GM18951 (cell line): ENCODE results near the gene CPN1.

ENCODE experiments used
- POLR2A ChIP-seq: IDR thresholded peaks from 4 replicates; pipeline ENCODE4 v1.6.1; 2011; ENCODE audit warnings: mild to moderate bottlenecking; ENCODE audit not compliant: insufficient read length, insufficient read depth; ENCODE audit errors: extremely low read depth
- in situ Hi-C: fragments of 300-500 bp; cut with MboI; formaldehyde crosslinking; loops from one replicate; pipeline ENCODE4 v1.12.0; 2022; ENCODE audit warnings: low sequenced_read_pairs, mixed read lengths, inconsistent platforms; ENCODE audit not compliant: unreplicated experiment

The CPN1 gene

DNA sequence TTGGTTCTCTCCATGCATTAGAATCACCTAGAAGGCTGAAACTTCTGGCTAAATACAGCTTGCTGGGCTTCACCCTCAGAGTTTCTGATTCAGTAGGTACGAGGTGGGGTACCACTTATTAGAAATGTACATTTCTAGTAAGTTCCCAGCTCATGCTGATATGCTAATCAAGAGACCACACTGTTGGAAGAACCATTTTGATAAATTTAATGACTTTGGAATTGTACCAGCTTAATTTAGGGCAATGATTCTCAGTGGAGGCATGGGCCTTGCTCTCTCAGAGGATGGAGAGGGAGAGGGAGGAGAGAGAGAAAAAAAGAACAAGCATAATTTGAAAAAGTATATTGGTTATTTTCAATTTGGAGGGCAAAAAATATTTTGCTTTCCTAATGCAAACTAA, 20.3 kb downstream of the CPN1 start:
- in situ Hi-C loops: no loop called here
- no peak for TF ChIP-seq POLR2A

DNA sequence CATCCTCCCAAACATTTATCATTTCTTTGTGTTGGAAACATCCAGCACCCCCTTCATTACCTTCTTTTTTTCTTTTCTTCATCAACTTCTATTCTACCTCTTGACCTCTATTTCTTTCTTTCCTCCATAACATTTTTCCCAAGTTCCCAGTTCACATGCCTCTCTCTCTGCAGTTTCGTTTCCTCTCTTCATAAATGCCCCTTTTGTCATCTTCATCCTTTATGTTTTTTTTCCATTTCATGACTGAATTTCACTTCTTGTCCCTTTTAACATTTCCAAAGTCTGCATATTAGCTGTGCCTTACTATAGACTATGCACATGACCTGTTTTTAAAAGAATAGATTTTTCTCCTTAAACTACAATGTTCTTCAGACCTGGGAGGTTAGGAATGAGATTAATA, 23.7 kb downstream of the CPN1 start:
- no peak for TF ChIP-seq POLR2A
- in situ Hi-C loops: no loop called here

DNA sequence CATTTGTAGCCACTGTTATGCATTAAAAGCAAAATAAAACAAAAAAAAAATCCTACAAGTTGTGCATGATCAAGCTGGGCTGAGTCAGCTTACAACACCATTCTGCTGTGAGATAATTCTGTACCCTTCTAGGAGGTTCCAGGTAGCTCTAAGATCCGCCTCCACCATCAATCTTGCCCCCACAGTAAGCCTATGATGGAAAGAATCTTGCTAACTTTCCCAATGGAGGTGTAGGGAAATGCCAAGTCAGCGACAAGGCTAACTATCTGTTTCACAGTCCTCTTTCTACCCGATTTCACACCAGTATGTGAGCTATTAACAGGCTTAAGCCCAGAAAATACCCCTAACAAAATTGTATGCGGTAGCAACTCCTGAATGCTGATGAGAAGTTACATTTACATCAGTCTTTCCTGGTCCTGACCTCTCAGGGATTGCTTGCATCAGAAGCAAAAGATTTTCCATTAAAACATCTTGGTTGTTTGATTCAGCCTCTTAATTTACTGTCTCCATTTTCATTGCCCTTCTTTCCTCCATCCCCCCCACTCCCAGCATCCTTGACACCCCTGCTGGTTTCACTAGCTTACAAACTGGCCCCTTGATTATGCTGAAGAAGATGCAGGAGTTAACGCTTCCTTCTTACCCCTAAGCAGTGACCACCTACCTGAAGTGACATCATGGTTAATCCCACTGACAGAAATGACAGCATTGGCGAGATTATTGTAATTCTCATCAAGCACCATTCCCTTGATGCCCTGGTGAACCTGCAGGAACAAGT, 27.8 kb downstream of the CPN1 start:
- in situ Hi-C loops: no loop called here
- TF ChIP-seq POLR2A: no peak

DNA sequence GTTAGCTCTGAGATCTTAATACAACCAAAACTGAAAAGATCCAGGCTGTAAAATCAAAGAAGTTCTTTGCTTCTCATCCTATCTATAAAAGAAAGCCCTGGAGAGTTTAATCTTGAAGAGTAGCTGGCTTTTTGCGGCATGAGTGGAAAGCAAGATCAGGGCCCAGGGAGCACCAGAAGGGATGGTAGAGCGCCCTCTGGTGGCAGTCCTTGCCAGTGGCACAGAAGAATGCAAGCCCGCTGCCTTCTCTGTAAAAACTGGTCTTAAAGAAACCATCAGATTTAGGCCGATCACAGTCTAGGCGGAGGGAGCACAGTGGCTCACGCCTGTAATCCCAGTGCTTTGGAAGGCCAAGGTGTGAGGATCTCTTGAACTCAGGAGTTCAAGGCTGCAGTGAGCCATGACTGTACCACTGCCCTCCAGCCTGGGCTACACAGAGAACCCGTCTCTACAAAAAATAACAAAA, 35.6 kb downstream of the CPN1 start:
- in situ Hi-C loops: loop anchor here (10.0 kb wide), 1 partner anchor 201 kb away; no protein-coding TSS in a partner anchor
- TF ChIP-seq POLR2A: no peak

DNA sequence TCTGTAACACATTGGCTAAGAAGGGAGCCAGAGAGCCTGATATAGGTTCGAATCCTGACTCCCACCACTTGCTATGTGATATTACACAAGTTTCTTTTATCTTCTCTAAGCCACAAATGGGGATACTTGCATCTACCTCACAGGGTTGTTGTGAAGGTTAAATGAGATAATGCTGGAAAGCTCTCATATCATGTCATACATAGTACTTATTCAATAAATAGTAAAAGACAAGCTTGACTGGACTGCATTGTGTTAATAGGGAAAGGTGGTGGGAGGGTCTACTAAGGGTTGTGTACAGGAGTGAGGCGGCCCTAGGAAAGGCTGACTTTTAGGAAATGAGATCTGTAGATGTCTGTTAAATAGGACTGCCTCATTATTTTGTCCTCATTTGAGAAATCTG, 36.1 kb downstream of the CPN1 start:
- in situ Hi-C loops: loop anchor here (10.0 kb wide), 1 partner anchor 201 kb away; no protein-coding TSS in a partner anchor
- TF ChIP-seq POLR2A: no peak

DNA sequence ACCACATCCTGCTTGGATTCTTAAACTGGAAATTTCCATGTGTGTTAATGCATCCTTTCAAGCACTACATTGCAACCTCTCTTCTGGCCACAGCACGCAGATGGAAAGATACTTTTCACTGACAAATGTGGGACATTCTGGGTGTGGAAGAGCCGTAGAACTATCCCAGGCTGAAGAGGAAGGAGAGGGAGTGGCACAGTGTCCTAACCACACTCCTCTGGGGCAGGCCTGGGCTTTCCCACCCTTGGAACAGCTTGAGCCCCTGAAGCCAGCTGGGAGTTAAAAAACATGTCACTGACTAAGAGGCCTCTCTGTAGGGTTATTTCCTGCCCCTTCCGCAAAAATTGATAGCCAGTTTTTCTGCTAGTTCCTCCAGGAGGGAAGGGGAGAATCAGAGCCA, 37.9 kb downstream of the CPN1 start:
- in situ Hi-C loops: loop anchor here (10.0 kb wide), 1 partner anchor 199 kb away; no protein-coding TSS in a partner anchor
- TF ChIP-seq POLR2A: no peak

DNA sequence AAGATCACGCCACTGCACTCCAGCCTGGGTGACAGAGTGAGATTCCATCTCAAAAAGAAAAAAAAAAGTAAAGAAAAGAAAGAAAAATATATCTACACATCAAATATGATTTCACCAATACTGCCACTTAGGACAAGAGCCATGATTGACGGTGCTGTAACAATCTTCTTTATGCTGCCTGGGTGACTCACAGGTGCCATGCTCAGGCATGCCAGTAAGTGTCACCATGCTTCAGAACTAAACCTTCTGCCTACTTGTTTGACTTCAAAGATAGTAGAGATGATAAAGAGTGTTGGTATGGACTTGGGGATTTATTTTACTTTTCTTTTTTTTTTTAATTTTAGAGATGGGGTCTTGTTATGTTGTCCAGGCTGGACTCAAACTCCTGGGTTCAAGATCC, 38.3 kb downstream of the CPN1 start:
- no peak for TF ChIP-seq POLR2A
- in situ Hi-C loops: loop anchor here (10.0 kb wide), 1 partner anchor 199 kb away; no protein-coding TSS in a partner anchor

DNA sequence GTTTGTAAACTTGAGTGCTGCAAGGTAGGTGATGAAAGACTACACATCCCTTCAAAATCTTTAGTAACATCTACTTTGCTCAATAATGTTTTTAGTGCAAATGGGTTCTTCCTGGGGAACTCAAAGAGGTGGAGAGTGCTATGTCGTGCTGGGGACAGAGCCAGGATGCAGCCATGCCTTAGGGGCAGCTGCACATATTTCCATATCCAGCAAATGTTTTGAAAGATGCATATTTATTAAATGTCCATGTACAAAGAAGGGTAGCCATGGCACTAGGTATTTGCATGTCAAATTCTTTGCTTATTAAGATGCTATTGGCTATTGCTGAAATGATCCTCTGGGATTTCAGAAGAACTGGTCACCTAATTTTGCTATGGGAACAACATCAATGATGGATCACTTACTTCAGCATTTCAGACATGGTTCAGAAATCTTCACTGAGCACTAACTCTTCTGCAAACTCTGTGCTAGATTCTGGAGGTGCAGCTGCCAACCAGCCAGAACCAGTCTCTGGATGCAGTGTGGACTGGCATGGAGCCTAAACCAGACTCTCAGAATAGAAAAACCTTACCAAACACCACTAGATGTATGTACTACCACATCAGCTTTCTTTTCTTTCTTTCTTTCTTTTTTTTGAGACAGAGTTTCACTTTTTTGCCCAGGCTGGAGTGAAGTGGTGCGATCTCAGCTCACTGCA, 40.2 kb downstream of the CPN1 start:
- in situ Hi-C loops: loop anchor here (10.0 kb wide), 1 partner anchor 197 kb away; no protein-coding TSS in a partner anchor
- TF ChIP-seq POLR2A: no peak

DNA sequence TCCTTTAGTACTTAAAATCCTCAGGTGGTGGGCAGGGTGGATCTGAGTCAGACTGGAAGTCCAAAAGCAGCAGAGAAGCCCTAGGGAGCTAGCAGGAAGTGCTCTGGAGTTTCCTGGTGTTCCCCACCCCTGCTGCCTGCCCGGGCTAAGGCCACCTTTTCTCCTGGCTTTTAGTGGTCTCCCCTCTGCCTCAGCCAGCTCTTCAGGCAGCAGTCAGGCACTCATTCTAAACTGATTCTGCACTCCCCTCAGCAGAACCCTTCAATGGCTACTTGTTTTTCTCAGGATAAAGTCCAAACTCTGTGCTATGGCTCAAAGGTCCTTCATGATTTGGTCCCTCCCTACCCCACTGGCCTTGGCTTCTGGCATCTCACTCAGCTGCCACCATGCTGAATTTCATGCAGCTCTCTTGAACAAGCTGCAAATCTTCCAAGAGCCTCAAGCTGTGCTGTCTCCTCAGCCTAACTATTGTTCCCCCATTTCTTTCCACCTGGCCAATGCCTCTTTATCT, 43.1 kb downstream of the CPN1 start:
- no peak for TF ChIP-seq POLR2A
- in situ Hi-C loops: no loop called here

DNA sequence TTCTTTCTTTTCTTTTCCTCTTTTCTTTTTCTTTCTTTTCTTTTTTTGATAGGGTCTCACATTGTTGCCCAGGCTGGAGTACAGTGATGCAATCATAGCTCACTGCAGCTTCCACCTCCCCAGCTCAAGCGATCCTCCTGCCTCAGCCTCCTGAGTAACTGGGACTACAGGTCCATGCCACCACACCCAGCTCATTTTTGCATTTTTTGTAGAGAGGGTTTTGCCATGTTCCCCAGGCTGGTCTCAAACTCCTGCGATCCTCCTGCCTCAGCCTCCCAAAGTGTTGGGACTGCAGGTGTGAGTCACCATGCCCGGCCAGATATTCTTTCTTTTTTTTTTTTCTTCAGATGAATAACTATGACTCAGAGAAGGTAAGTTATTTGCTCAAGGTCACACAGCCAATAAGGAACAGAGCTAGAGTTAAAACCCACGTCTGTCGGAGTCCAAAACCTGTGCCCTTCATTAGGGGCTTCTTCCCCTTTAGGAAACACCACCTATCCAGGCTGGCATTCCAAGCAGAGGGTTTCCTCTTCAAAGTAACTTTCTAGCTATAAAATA, 43.8 kb downstream of the CPN1 start:
- in situ Hi-C loops: no loop called here
- no peak for TF ChIP-seq POLR2A

DNA sequence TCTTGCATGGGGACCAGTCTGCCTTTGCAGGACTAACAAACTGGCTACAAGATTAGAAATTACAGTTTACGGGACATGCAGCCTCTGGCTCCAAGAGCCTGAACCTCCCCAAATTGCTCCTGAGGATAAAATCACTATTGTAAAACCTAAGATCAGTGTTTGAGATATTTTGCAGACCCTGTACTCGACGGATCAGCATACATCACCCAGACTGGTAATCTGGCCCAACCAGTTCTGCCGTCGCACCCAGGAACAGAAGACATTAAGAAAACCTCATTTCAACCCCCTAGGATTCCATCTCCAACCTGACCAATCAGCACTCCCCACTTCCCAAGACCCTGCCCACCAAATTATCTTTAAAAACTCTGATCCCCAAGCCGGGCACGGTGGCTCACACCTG, 44.8 kb downstream of the CPN1 start:
- TF ChIP-seq POLR2A: no peak

DNA sequence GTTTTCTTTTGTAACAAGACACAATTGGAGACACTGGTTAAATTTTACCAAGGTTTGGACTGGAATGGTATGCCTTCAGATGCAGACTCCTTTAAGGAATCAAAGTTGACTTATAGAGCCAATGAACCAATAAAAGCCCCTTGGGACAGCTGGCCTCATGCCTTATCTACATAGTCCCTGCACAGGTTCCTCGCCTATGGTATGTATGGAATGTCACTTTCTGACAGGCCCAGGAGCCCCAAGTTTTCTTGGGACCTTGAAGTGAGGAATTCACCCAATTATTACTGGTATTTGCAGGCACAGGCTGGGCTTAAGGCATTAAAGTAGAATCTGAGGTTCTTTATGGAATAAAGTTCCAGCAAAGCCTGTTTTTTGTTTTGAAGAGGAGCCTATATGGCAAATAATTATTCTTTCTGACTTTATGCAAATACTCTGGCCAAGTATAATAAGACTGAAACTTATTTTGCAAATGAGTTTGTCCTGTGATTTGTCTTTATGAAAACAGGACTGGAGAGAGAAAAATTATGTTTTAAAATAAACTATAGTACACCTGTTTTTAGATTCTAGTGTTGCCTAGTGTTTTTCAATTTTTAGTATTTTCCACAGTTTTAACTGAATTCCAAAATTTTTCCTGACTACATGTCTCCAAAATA, 47.8 kb downstream of the CPN1 start:
- in situ Hi-C loops: no loop called here
- TF ChIP-seq POLR2A: no peak

More for the DNA sequence above, 44.8 kb downstream of the CPN1 start:
- in situ Hi-C loops: no loop called here

DNA sequence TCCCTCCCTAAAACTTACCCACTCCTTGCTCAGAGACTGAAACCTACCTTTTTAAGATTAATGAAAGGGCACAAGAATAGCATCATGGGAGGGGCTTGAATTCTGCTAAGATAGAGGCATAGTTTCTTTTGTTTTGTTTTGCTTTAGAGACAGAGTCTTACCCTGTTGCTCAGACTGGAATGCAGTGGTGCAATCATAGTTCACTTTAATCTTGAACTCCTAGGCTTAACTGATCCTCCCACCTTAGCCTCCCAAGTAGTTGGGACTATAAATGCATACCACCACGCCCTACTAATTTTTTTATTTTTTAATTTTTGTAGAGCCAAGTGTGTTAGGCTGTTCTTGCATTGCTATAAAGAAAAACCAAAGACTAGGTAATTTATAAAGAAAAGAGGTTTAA, 54.3 kb downstream of the CPN1 start:
- TF ChIP-seq POLR2A: no peak
- in situ Hi-C loops: no loop called here
